AG04450 (cell line): ENCODE data around the gene CYB5B. TPM values are rescaled to one million over a fixed set of nuclear protein-coding genes. Genes with fewer than 3 reads are reported as not detected.

Experiments used
- CTCF ChIA-PET: fragments of 300-600, 350-600 bp; formaldehyde crosslinking; extraction: SDS; loops from one replicate; lab custom pipeline; 2022; ENCODE audit warnings: antibody characterized with exemption, inconsistent platforms; lab: Charles Lee
- POLR2A ChIA-PET: fragments of 350-600 bp; formaldehyde crosslinking; extraction: SDS; loops from one replicate; lab custom pipeline; 2021; ENCODE audit warnings: antibody characterized with exemption, inconsistent platforms; lab: Yijun Ruan, JAX
- DNase-seq: peaks from one replicate; pipeline ENCODE4 v3.0.0-alpha.2; 2011; ENCODE audit warnings: low read depth, low spot score
- H3K27ac ChIP-seq: one replicate; pipeline ENCODE4 v1.5.1; 2012; ENCODE audit warnings: low read depth, low read length, control low read depth
- H3K27me3 ChIP-seq: one replicate; pipeline ENCODE4 v1.6.0; 2012; ENCODE audit warnings: low read length; ENCODE audit not compliant: control insufficient read depth, insufficient read depth
- H3K4me3 ChIP-seq: 2 replicates; pipeline ENCODE4 v1.5.1; 2011; ENCODE audit warnings: mild to moderate bottlenecking, low read depth, low read length, control low read depth
- H3K9me3 ChIP-seq: 2 replicates; pipeline ENCODE4 v1.5.1; 2012; ENCODE audit warnings: low read length; ENCODE audit not compliant: control insufficient read depth, insufficient read depth
- CTCF ChIP-seq: IDR thresholded peaks from 2 replicates; pipeline ENCODE4 v1.5.1; 2011; ENCODE audit warnings: low read depth, low read length, control low read depth, inconsistent platforms
- polyA plus RNA-seq: library from polyadenylated mRNA; depleted of rRNA; stranded (reverse); fragments of >200 nt; gene quantifications from 2 replicates; pipeline ENCODE4 v1.2.3, GENCODE V29; 2011; rRNA removed

CYB5B gene
- polyA plus RNA-seq, 1 experiment = 148 TPM

- Histone ChIP-seq H3K9me3 (no peaks in the 10 kb centered on the region), H3K27ac (no peak overlapping the region), H3K4me3 (no peak overlapping the region), H3K27me3 (no peaks in the 10 kb centered on the region)
- no peak for DNase-seq
- ChIA-PET CTCF (no interaction called here), POLR2A (interaction anchor here (0.6 kb wide), 1 partner anchor 60 kb away, joined by 3 read pairs; no protein-coding TSS in a partner anchor)
- TF ChIP-seq CTCF = no peak
Measured at GRCh38 chr16:69514356-69514755, 89.9 kb downstream of the CYB5B start.

Other genes starting within 250 kb of the CYB5B start
- 62.6 and 72.0 TPM in 2 replicates for gene SNTB2, start 237.5 kb upstream of the CYB5B start, polyA plus RNA-seq
- gene VPS4A, start 113.3 kb upstream of the CYB5B start, polyA plus RNA-seq = 12.8 and 16.6 TPM in 2 replicates
- 5.4 and 6.4 TPM in 2 replicates for gene PDF, start 94.0 kb upstream of the CYB5B start, polyA plus RNA-seq
- gene COG8, start 85.1 kb upstream of the CYB5B start, polyA plus RNA-seq = 22.6 and 27.5 TPM in 2 replicates
- gene NIP7, start 84.8 kb upstream of the CYB5B start, polyA plus RNA-seq = 12.1 and 13.6 TPM in 2 replicates
- not detected in 2 replicates for gene TMED6, start 72.8 kb upstream of the CYB5B start, polyA plus RNA-seq
- gene TERF2, start 38.6 kb upstream of the CYB5B start, polyA plus RNA-seq = 17.8 and 19.5 TPM in 2 replicates
- 31.2 and 36.9 TPM in 2 replicates for gene NFAT5, start 141.3 kb downstream of the CYB5B start, polyA plus RNA-seq